Sigmoid colon (tissue), 7 donors: ENCODE results near the gene GPR61. TPM values are rescaled to one million over a fixed set of nuclear protein-coding genes. Genes with fewer than 3 reads are reported as not detected.
A peak's percentile ranks its signal among the peaks of the same experiment; 100 is the strongest.

Experiments
- DNase-seq: peaks from one replicate; pipeline ENCODE4 v3.0.0-alpha.2; 2019
- H3K27ac ChIP-seq, 4 donors: fragments of 200-600 bp; sonication (generic); one replicate each; pipeline ENCODE4 v1.5.1; 2016 to 2019; ENCODE audit warnings: mild to moderate bottlenecking in 1 of 4
- H3K27me3 ChIP-seq, 3 donors: fragments of 200-600 bp; sonication (generic); one replicate each; pipeline ENCODE4 v1.5.1; 2019; ENCODE audit warnings: mild to moderate bottlenecking in 1 of 3
- H3K36me3 ChIP-seq, 4 donors: fragments of 200-600 bp; sonication (generic); one replicate each; pipeline ENCODE4 v1.5.1; 2016 to 2019
- H3K4me1 ChIP-seq, 4 donors: fragments of 200-600 bp; sonication (generic); one replicate each; pipeline ENCODE4 v1.5.1; 2017 to 2019
- H3K4me3 ChIP-seq, 4 donors: fragments of 200-600 bp; sonication (generic); one replicate each; pipeline ENCODE4 v1.5.1; 2017 to 2019; ENCODE audit warnings: mild to moderate bottlenecking in 2 of 4, moderate library complexity in 1 of 4
- H3K9me3 ChIP-seq, 4 donors: fragments of 200-600 bp in 3 of 4; sonication (generic) in 3 of 4; one replicate each; pipeline versions ENCODE4 v1.5.1 to v1.6.1; 2013 to 2019
- CTCF ChIP-seq, 4 experiments: fragments of 450-650 bp in 3 of 4; fragments of 200-600 bp in 1 of 4; IDR thresholded peaks; one replicate each; pipeline ENCODE4 v1.5.1; 2016 to 2019; ENCODE audit warnings: antibody characterized with exemption in 4 of 4, mild to moderate bottlenecking in 3 of 4, moderate library complexity in 2 of 4
- EP300 ChIP-seq, 4 donors: sonication (generic); formaldehyde crosslinking; IDR thresholded peaks; one replicate each; pipeline ENCODE4 v1.6.1; 2017; ENCODE audit warnings: antibody characterized with exemption in 4 of 4
- POLR2A ChIP-seq, 2 donors: fragments of 450-650 bp; IDR thresholded peaks; one replicate each; pipeline ENCODE4 v1.6.1; 2016; ENCODE audit warnings: antibody characterized with exemption in 2 of 2, mild to moderate bottlenecking in 2 of 2, moderate library complexity in 2 of 2
- POLR2AphosphoS5 ChIP-seq, 4 donors: sonication (generic); formaldehyde crosslinking; IDR thresholded peaks; one replicate each; pipeline ENCODE4 v1.6.1; 2017; ENCODE audit warnings: antibody characterized with exemption in 4 of 4
- WGBS, 2 donors: extraction: QIAGEN DNeasy Blood & Tissue Kit; methylation state at CpG; one replicate each; pipeline ENCODE4 v1.1.7; 2013; 5-methylcytosine and 5-hydroxymethylcytosine counted together
- intact Hi-C: fragments of 100-400 bp; cut with DNase I; formaldehyde crosslinking; loops from one replicate; pipeline ENCODE4 v1.15.1; 2023
- polyA plus RNA-seq, 3 donors: library from polyadenylated mRNA; stranded (reverse); fragments of 200-250 nt; gene quantifications; one replicate each; pipeline ENCODE4 v1.2.3, GENCODE V29; 2013
- total RNA-seq, 4 donors: library from RNA; depleted of rRNA; stranded (reverse); fragments of >200 nt; gene quantifications; one replicate each; pipeline ENCODE4 v1.1.0, GENCODE V29; 2016
- donor health status: healthy with polysubstance abuse.
- donor health status: Bipolar disorder and iron deficiency.
- donor health status: healthy.

The GPR61 gene
- total and polyA plus RNA-seq, 7 donors = 0.07 to 2.2 (median 0.36) TPM; not detected in 4

- 88 to 91% methylated on average over 4 of the region's 4 CpGs for WGBS, 2 donors
- no peak for TF ChIP-seq EP300 (IDR thresholded peaks at IDR 0.05)
- TF ChIP-seq CTCF (IDR thresholded peaks at IDR 0.05) = no peak
- no peak for TF ChIP-seq POLR2AphosphoS5 (IDR thresholded peaks at IDR 0.05)
- TF ChIP-seq POLR2A (IDR thresholded peaks at IDR 0.05) = no peak
- no peak for DNase-seq
- Histone ChIP-seq H3K27ac (no peak overlapping the region), H3K4me1 (peaks cover 0 to 32% (median 23%) of the 10 kb centered on the region in 4 donors), H3K27me3 (no peaks in the 10 kb centered on the region), H3K9me3 (no peaks in the 10 kb centered on the region), H3K4me3 (no peak overlapping the region), H3K36me3 (peaks cover 0 to 35% (median 14%) of the 10 kb centered on the region in 4 donors)
- intact Hi-C loops = no loop called here
Measured at GRCh38 chr1:109492779-109493178, 46.9 kb upstream of the GPR61 start.

GRCh38 chr1:109493227-109493626 lies 46.4 kb upstream of the GPR61 start:
- Histone ChIP-seq H3K27me3 (no peaks in the 10 kb centered on the region), H3K4me1 (peaks cover 0 to 36% (median 24%) of the 10 kb centered on the region in 4 donors), H3K4me3 (no peak overlapping the region), H3K36me3 (peaks cover 0 to 36% (median 16%) of the 10 kb centered on the region in 4 donors), H3K27ac (peak overlapping the region; percentile 84 to 88 (median 86)), H3K9me3 (no peaks in the 10 kb centered on the region)
- 46 to 83% methylated on average over 4 of the region's 4 CpGs for WGBS, 2 donors
- TF ChIP-seq CTCF (IDR thresholded peaks at IDR 0.05) (no peak), EP300 (IDR thresholded peaks at IDR 0.05) (no peak), POLR2AphosphoS5 (IDR thresholded peaks at IDR 0.05) (no peak), POLR2A (IDR thresholded peaks at IDR 0.05) (no peak)
- intact Hi-C loops = no loop called here
- DNase-seq = no peak

GRCh38 chr1:109493805-109494539 lies 45.7 kb upstream of the GPR61 start, which contains the start of gene CYB561D1:
CYB561D1 (plus strand) TSS chr1:109494094; CDS start chr1:109494140, 46 bp downstream.
- Histone ChIP-seq H3K9me3 (no peaks in the 10 kb centered on the region), H3K4me3 (peak within 1 kb of the TSS; percentile 79 to 94 (median 84)), H3K36me3 (peaks cover 0 to 29% (median 14%) of the 10 kb centered on the region in 4 donors), H3K4me1 (peaks cover 0 to 44% (median 29%) of the 10 kb centered on the region in 4 donors), H3K27ac (peak within 1 kb of the TSS; percentile 84 to 88 (median 86)), H3K27me3 (no peaks in the 10 kb centered on the region)
- DNase-seq = peak; percentile 92
- WGBS, 2 donors = 0% methylated on average over 44 of the region's 44 CpGs
- peak in 1 of 2 donors; percentile 45 for TF ChIP-seq POLR2A (IDR thresholded peaks at IDR 0.05)
- peak; percentile 67 to 95 (median 75) for TF ChIP-seq CTCF (IDR thresholded peaks at IDR 0.05)
- peak; percentile 43 to 84 (median 71) for TF ChIP-seq POLR2AphosphoS5 (IDR thresholded peaks at IDR 0.05)
- TF ChIP-seq EP300 (IDR thresholded peaks at IDR 0.05) = no peak
- intact Hi-C loops = loop anchor here (1.0 kb wide), 1 partner anchor 38 kb away; no protein-coding TSS in a partner anchor

GRCh38 chr1:109495738-109496137 lies 43.9 kb upstream of the GPR61 start:
- H3K4me1 ChIP-seq = peaks cover 0 to 58% (median 45%) of the 10 kb centered on the region in 4 donors
- H3K27ac ChIP-seq = no peak overlapping the region
- H3K27me3 ChIP-seq = no peaks in the 10 kb centered on the region
- DNase-seq = no peak
- H3K4me3 ChIP-seq = no peak overlapping the region
- intact Hi-C loops = no loop called here
- no peak for TF ChIP-seq POLR2AphosphoS5 (IDR thresholded peaks at IDR 0.05)
- peaks cover 0 to 25% (median 13%) of the 10 kb centered on the region in 4 donors for H3K36me3 ChIP-seq
- WGBS, 2 donors = 94 to 96% methylated on average over 7 of the region's 7 CpGs
- H3K9me3 ChIP-seq = no peaks in the 10 kb centered on the region

- H3K27ac ChIP-seq = no peak overlapping the region
- intact Hi-C loops = no loop called here
- no peak for TF ChIP-seq CTCF (IDR thresholded peaks at IDR 0.05)
- no peak for TF ChIP-seq EP300 (IDR thresholded peaks at IDR 0.05)
- no peak for TF ChIP-seq POLR2A (IDR thresholded peaks at IDR 0.05)
- no peak for TF ChIP-seq POLR2AphosphoS5 (IDR thresholded peaks at IDR 0.05)
- DNase-seq = no peak
- H3K27me3 ChIP-seq = no peaks in the 10 kb centered on the region
- peaks cover 0 to 70% (median 57%) of the 10 kb centered on the region in 4 donors for H3K4me1 ChIP-seq
- WGBS, 2 donors = 75 to 81% methylated on average over 9 of the region's 9 CpGs
- no peaks in the 10 kb centered on the region for H3K9me3 ChIP-seq
- H3K4me3 ChIP-seq = no peak overlapping the region
- peaks cover 0 to 25% (median 13%) of the 10 kb centered on the region in 4 donors for H3K36me3 ChIP-seq
Measured at GRCh38 chr1:109497449-109498160, 42.1 kb upstream of the GPR61 start.
